ENCODE data around the gene FGFBP1.

Gene FGFBP1

GRCh38 chr4:15938640-15939039, at the start of gene FGFBP1:
TSS of gene FGFBP1 (minus strand) at chr4:15938740. CDS start at chr4:15936632, 2,108 bp downstream.
- DNase-seq, result no peak

DNA sequence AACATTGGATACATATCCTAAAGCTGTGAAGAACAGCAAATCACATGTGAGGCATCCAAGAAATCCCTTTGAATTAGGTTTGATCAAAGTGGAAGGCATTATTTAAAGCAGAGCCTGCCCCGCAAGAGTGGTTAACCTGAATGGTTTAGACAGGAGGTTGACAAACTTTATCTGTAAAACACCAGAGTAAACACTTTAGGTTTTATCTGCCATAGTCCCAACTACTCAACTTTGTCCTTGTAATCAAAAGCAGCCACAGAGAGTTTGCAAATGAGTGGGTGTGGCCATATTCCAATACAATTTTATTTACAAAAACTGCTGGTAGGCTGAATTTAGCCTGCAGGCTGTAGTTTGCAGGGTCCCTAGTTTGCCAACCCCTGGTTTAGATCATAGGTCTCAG, 49.7 kb upstream of the FGFBP1 start:
- no peak for DNase-seq

GRCh38 chr4:15986907-15987306, 48.4 kb upstream of the FGFBP1 start:
- DNase-seq, result no peak

- no peak for DNase-seq
These were observed 45.1 kb upstream of the FGFBP1 start for GRCh38 chr4:15983610-15984009.

DNA sequence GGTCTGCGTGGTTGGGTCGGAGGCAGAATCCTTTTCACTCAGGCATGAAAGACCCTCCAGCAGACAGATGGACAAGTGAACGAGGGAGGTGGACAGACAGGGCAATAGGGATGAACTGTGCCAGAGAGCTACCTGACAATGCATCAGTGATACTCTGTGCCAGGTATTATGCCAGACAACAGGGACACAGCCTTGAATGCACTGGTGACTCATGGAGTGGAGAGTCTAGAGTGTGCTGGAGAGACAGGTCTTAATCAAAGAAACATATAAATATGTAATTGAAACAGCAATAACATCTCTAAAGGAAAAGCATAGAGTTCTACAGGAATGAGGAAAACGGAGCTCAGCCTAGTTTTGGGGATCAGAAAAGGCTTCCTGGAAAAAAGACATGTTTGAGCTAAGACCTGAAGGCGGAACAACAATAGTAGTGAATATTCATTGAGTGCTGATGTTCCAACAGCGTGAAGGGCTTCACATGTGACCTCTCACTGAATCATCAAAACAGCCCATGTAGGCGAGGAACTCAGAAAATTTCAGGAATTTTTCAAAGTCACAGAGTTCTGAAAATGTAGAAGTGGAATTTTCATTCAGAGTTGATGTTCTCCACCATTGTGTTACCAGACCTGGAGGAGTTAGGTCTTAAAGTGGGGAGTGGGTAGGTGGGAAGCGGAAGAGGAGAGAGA, 44.4 kb upstream of the FGFBP1 start:
- no peak for DNase-seq

GRCh38 chr4:15976456-15977447, 38.2 kb upstream of the FGFBP1 start:
- no peak for DNase-seq

DNA sequence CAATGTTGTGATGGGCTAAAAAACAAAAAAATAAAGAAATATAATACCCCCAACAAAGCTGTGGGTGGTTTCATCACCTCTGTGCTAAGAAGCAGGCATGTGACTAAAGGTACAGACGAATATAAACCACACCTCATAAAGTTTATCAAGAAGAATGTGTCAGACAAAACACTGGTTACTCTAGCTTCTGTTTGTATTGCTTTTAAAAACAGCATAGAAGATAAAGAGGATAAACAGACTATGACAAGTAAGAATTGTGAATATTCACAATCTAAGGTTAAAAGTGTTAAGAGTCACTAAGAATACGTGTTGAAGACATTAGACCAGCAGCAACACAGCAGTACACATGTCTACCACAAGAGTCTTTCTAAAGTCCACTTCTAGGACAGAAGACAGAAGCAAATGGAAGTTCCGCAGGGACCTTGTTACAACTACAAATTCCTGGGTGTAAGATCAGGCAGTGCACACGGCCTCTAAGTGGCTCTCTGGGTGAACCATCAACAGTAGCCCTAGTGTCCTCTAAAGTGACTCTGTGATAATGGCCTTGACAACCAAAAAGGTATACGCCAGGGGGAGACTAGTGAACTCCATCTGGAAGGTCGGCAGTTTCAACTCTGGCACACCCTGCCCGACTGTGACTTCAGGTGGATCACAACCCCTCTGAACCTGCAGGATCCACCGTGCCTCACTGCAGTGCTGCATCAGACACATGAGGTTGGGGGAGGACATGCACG, 32.7 kb upstream of the FGFBP1 start:
- no peak for DNase-seq

GRCh38 chr4:15968551-15969300, 30.2 kb upstream of the FGFBP1 start:
- no peak for DNase-seq

DNA sequence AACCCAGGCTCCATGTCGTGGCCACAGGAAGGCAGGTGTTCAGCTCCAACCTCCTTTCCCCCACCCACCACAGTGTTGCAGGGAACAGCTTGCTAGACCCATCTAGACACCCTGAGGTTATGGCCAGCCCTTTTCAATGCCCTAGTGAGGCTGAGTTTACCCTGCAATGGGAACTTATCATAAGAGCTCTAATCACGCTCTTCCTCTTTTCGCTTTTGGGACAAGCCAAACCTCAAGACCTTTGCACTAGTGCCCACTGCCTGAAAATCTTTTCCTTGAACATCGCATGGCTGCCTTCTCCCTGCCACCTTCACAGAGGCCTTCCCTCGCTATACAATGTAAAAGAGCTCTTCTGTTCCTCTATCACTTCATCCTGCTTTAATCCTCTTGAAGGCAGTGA, 26.8 kb upstream of the FGFBP1 start:
- no peak for DNase-seq

- DNase-seq, result no peak
These were observed 25.6 kb upstream of the FGFBP1 start for GRCh38 chr4:15964159-15964558.

DNA sequence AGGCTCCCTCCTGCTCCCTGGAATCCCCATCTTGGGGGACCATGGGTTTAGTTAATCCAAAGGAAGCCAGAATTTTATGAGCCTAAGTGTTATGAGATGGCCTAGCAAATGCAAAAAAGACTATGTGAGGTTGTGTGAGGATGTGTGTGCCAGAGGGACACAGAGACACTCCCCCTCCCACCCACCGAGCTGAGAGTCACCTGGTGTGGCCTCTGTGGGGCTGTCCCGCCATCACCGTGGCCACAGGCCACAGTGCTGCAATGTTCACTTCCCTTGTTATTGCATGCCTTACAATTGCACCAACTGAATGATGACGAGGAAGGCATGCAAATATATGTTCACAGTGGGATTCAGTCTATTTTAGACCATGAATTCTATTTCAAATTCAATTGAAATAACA, 25.0 kb upstream of the FGFBP1 start:
- DNase-seq, result peak; percentile 76

GRCh38 chr4:15963001-15963451, 24.5 kb upstream of the FGFBP1 start, which contains the start of gene FGFBP2:
TSS of gene FGFBP2 (minus strand) at chr4:15963175. CDS start at chr4:15963129, 46 bp downstream.
- peak; percentile 82 for DNase-seq

- DNase-seq, result no peak
These were observed 23.4 kb upstream of the FGFBP1 start for GRCh38 chr4:15961781-15962510.

DNA sequence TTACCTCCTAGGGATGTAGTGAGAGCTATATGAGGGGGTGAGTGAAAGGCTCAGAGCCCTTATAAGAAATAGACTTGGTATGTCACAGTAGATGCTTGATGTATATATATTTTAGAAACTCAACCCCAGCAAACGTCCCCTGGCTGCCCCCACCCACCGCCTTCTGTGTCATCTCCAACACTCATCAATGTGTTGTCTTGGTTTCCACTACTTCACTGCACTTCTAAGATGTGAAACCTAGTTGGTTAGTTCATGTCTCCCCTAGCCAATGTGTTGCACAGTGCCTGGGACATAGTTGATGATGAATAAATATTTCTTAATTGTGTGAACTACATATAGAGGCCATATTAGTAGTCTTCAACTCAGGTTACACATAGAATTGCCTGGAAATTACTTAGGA, 20.0 kb upstream of the FGFBP1 start:
- no peak for DNase-seq

DNA sequence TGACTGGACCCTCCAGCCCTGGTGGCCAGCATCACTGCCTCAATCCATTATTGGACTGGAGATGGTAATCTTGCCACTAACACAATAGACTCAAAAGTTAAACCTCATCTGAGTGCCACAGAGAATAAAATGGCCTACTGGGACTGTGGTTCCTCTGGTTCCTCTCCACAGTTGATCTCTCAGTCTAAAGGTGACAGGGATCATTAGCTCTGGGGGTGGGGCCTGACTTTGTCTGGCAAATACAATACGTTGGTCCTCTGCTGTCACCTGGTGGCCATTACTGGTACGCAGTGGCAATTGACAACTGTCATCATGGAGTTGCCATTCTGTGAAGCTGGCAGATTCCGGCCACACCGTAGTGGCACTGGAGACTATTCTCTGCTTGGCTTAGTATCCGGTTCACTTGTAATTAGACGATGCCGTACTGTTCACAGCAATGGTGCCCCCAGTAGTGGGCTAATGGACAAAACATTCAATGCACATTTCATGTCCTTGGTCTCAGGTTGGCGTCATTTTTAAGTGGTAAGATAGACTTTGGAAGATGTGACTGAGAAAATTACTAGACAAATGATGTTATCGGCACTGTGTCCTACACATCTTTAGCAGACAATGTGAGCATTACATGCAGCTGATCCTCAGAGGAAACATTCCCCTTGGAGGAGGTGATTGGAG, 17.8 kb upstream of the FGFBP1 start:
- peak; percentile 88 for DNase-seq

GRCh38 chr4:15955670-15956069, 17.1 kb upstream of the FGFBP1 start:
- DNase-seq, result no peak

- no peak for DNase-seq
These were observed 15.1 kb upstream of the FGFBP1 start for GRCh38 chr4:15953625-15954024.

- no peak for DNase-seq
These were observed 13.2 kb upstream of the FGFBP1 start for GRCh38 chr4:15951781-15952180.

- no peak for DNase-seq
These were observed 10.3 kb upstream of the FGFBP1 start for GRCh38 chr4:15948826-15949225.

DNA sequence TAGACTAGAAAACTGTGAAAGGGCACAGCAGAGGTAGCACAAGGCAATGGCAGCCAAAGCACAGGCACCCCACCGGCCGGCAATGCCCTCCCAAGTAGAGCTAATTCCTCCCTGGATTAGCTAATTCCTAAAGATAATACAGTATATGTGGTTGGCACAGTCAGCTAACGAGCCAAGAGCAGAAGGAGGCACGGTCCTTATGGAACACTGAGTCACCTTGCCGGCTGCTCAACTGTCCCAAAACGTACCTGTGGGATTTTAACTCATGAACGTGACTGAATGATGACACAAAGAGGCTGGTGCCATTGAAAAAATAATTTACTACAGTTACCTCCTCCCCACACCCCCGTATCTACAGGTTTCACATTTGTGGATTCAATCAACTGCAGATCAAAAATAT, 9.1 kb upstream of the FGFBP1 start:
- DNase-seq, result no peak

GRCh38 chr4:15945516-15945915, 7.0 kb upstream of the FGFBP1 start:
- no peak for DNase-seq
